Measurements from ENCODE around the gene GLI3. TPM values are rescaled to one million over a fixed set of nuclear protein-coding genes. Genes with fewer than 3 reads are reported as not detected.

Gene GLI3
- total and polyA plus RNA-seq, 10 of the 15 experiments (the other 5 are each of a cell fraction or from before 2014, with no cell fraction given), result 0.01 TPM; not detected in 8

- TF ChIP-seq MYB (IDR thresholded peaks at IDR 0.05; ENCODE audit: borderline replicate concordance, low read depth, low read length) (no peak), SRF (IDR thresholded peaks at IDR 0.05; ENCODE audit: low read depth in 2 of 2, low read length in 2 of 2) (no peak), YBX1 (IDR thresholded peaks at IDR 0.05) (no peak), ZNF622 (IDR thresholded peaks at IDR 0.05) (no peak), RAD51 (IDR thresholded peaks at IDR 0.05) (no peak), PRDM15 (CRISPR knock-in tag; IDR thresholded peaks at IDR 0.05) (no peak), FOXK2 (IDR thresholded peaks at IDR 0.05) (no peak), ATF2 (IDR thresholded peaks at IDR 0.05; ENCODE audit: low read length) (no peak)
- Histone ChIP-seq H3K27me3 (replicated peaks in 1 of 2; ENCODE audit: control insufficient read depth in 2 of 2, insufficient read depth in 2 of 2, low read length in 1 of 2) (no peaks in the 10 kb centered on the region), H3K79me2 (ENCODE audit: control insufficient read depth, insufficient read depth, low read length) (no peaks in the 10 kb centered on the region), H3K9ac (ENCODE audit: control insufficient read depth, insufficient read depth, low read length) (no peak overlapping the region), H3K4me1 (ENCODE audit: control insufficient read depth, insufficient read depth, low read length) (no peaks in the 10 kb centered on the region), H3K9me3 (replicated peaks; ENCODE audit: control insufficient read depth, insufficient read depth, low read length) (no peaks in the 10 kb centered on the region), H3K36me3 (ENCODE audit: control insufficient read depth in 2 of 2, insufficient read depth in 2 of 2, low read length in 1 of 2) (no peaks in the 10 kb centered on the region), H3K4me2 (ENCODE audit: control insufficient read depth, insufficient read depth) (no peak overlapping the region), H4K20me1 (ENCODE audit: control insufficient read depth, insufficient read depth) (no peaks in the 10 kb centered on the region), H3K27ac (ENCODE audit: control insufficient read depth, insufficient read depth) (no peak overlapping the region), H2AFZ (ENCODE audit: control insufficient read depth, low read depth, low read length) (no peak overlapping the region), H3K4me3 (no peak overlapping the region)
- FAIRE-seq (no peak), DNase-seq (ENCODE audit: low read depth, low spot score) (no peak), ATAC-seq (no peak)
- no TSS peak for BruUV-seq (replicated peaks)
- SMC1A ChIA-PET (ENCODE audit: uncharacterized antibody, unreplicated experiment), result no interaction called here
- intact Hi-C loops (cut with micrococcal nuclease; ENCODE audit: unreplicated experiment) (no loop called here), in situ Hi-C loops (cut with MboI) (no loop called here)
- POLR2A ChIA-PET, result no interaction called here
- RAD21 ChIA-PET (ENCODE audit: unreplicated experiment), result no interaction called here
- WGBS (ENCODE audit: insufficient coverage, insufficient replicate concordance, low lambda C conversion rate, missing lambda C conversion rate), result 48% methylated on average over 11 of the region's 11 CpGs
- CTCF ChIA-PET, result no interaction called here
These were observed 168.3 kb downstream of the GLI3 start for GRCh38 chr7:42068554-42069280.

Measured in GM12878 (cell line).